HG02763 (cell line): ENCODE data around the gene HARBI1.

Experiments
- ATAC-seq: cut with Tn5 transposase; IDR thresholded peaks from one replicate; pipeline ENCODE4 v1.9.1; 2021; ENCODE audit warnings: mild to moderate bottlenecking, moderate library complexity; ENCODE audit not compliant: unreplicated experiment

Gene HARBI1

GRCh38 chr11:46633291-46634217 lies 16.5 kb upstream of the HARBI1 start:
- ATAC-seq: no peak

GRCh38 chr11:46632502-46632901 lies 15.5 kb upstream of the HARBI1 start:
- no peak for ATAC-seq

GRCh38 chr11:46631676-46632075 lies 14.6 kb upstream of the HARBI1 start:
- ATAC-seq: no peak

GRCh38 chr11:46630237-46630636 lies 13.2 kb upstream of the HARBI1 start:
- no peak for ATAC-seq

- ATAC-seq: no peak
Measured at GRCh38 chr11:46628961-46629360, 11.9 kb upstream of the HARBI1 start.

- no peak for ATAC-seq
Measured at GRCh38 chr11:46625406-46625805, 8.4 kb upstream of the HARBI1 start.

- no peak for ATAC-seq
Measured at GRCh38 chr11:46618837-46619236, 1.8 kb upstream of the HARBI1 start.

- no peak for ATAC-seq
Measured at GRCh38 chr11:46617972-46618314, 916 bp upstream of the HARBI1 start.

- no peak for ATAC-seq
Measured at GRCh38 chr11:46616551-46617133, 385 bp downstream of the HARBI1 start.

GRCh38 chr11:46615756-46616155 lies 1.3 kb downstream of the HARBI1 start:
- ATAC-seq: no peak

GRCh38 chr11:46612326-46612725 lies 4.7 kb downstream of the HARBI1 start:
- ATAC-seq: no peak

GRCh38 chr11:46611526-46612304 lies 5.3 kb downstream of the HARBI1 start:
- no peak for ATAC-seq

- no peak for ATAC-seq
Measured at GRCh38 chr11:46609386-46609785, 7.6 kb downstream of the HARBI1 start.

- no peak for ATAC-seq
Measured at GRCh38 chr11:46607516-46607915, 9.5 kb downstream of the HARBI1 start.

- no peak for ATAC-seq
Measured at GRCh38 chr11:46604796-46605195, 12.2 kb downstream of the HARBI1 start.

- ATAC-seq: no peak
Measured at GRCh38 chr11:46603704-46604308, 13.2 kb downstream of the HARBI1 start.

- no peak for ATAC-seq
Measured at GRCh38 chr11:46601129-46601528, 15.9 kb downstream of the HARBI1 start.

- ATAC-seq: no peak
Measured at GRCh38 chr11:46600194-46600960, 16.6 kb downstream of the HARBI1 start.

- no peak for ATAC-seq
Measured at GRCh38 chr11:46599340-46600193, 17.5 kb downstream of the HARBI1 start.
